HG02759 (cell line): Measurements from ENCODE around the gene EIF2D.
"Not testable (repeated sequence)": the region's sequence is repeated elsewhere in the genome, so short reads cannot be mapped to it uniquely, and the experiment has no call there.

Source experiments
- ATAC-seq: cut with Tn5 transposase; IDR thresholded peaks from one replicate; pipeline ENCODE4 v1.9.1; 2021; ENCODE audit warnings: mild to moderate bottlenecking, moderate library complexity; ENCODE audit not compliant: unreplicated experiment

Gene EIF2D

GRCh38 chr1:206589206-206589605 is 23.1 kb downstream of the EIF2D start:
- no peak for ATAC-seq

DNA sequence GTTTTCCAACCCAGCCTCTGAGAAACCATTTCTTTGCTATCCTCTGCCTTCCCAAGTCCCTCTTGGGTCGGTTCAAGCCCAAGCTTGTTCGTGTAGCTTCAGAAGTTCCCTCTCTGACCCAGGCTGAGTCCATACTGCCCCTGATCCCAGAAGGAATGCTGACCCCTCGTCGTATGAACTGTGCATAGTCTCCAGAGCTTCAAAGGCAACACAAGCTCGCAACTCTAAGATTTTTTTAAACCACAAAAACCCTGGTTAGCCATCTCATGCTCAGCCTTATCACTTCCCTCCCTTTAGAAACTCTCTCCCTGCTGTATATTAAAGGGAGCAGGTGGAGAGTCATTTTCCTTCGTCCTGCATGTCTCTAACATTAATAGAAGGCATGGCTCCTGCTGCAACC is 23.8 kb downstream of the EIF2D start:
- no peak for ATAC-seq

DNA sequence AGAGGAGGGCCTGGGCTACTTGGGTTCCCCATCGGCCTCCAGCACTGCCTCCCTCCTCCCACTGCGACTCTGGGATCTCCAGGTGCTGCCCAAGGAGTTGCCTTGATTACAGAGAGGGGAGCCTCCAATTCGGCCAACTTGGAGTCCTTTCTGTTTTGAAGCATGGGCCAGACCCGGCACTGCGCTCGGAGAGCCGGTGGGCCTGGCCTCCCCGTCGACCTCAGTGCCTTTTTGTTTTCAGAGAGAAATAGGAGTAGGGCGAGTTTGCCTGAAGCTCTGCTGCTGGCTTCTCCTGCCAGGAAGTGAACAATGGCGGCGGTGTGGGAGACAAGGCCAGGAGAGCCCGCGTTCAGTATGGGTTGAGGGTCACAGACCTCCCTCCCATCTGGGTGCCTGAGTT is 24.4 kb downstream of the EIF2D start:
- no peak for ATAC-seq

DNA sequence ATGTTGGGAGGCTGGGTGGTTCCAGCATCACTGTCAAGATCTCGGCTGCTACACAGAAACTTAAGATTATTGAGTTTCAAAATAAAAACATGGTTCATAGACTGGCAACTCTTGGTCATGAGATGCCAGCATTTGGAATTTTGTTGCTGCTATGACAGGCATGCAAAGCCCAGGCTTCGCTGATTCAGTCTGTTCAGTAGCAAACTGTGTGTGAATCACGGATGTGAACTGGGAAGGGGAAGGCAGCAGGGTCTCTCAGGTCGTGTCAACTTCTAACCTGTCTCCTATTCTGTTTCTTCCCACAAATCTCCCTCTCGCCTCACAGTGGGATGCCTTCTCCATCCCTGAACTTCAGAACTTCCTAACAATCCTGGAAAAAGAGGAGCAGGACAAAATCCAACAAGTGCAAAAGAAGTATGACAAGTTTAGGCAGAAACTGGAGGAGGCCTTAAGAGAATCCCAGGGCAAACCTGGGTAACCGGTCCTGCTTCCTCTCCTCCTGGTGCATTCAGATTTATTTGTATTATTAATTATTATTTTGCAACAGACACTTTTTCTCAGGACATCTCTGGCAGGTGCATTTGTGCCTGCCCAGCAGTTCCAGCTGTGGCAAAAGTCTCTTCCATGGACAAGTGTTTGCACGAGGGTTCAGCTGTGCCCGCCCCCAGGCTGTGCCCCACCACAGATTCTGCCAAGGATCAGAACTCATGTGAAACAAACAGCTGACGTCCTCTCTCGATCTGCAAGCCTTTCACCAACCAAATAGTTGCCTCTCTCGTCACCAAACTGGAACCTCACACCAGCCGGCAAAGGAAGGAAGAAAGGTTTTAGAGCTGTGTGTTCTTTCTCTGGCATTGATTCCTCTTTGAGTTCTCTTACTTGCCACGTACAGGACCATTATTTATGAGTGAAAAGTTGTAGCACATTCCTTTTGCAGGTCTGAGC is 25.5 kb downstream of the EIF2D start:
- ATAC-seq: no peak

DNA sequence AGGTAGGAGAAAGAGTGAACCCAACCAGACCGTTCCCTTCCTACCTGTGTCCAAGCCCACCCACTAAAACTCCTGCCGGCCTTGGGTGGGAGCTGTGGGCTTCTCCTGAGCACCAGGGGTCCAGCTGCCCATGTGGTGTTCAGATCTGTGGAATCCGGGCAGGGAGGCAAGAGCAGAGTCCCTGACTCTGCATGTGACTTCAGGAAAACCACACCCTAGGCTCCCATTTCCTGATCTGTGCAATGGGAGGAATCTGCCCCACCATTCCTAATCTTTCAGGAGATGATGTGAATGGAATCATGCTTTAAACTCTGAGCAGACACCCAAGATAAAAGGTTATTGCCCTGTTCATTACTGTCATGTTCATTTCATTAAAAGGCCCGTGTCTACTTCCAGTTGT is 27.6 kb downstream of the EIF2D start:
- no peak for ATAC-seq

- ATAC-seq: no peak
These were observed 28.3 kb downstream of the EIF2D start for GRCh38 chr1:206583707-206584648.

DNA sequence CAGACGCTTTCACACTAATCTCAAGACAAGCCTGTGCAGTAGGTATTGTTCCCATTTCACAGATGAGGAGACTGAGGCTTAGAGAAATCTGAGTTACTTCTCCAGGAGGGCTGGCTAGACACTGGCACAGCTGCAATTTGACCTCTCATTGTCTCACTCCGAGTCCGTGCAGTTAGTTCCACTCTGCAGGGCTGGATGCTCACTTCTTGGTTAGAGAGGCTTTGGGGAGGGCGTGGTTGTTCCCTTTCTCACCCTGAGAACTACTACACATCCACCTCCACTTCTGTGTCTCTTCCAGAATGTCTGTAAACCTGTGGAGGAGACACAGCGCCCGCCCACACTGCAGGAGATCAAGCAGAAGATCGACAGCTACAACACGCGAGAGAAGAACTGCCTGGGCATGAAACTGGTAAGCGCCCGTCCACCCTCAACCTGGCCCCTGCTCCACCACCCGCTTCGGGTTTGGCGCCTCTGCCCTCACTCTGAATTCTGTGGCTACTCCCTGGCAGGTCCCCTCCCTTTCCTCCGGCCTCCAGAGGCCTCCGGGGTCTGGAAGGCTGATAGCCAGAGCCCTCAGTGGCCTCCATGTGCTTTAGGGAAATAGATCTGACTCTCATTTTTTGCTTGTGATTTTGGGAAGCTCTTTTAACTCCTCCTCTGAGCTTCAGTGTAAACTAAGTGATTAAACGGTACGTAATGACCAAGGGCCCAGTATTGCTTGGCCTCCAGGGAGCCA is 29.1 kb downstream of the EIF2D start:
- no peak for ATAC-seq

GRCh38 chr1:206582537-206582936 is 29.7 kb downstream of the EIF2D start:
- ATAC-seq: no peak

- ATAC-seq: no peak
These were observed 30.7 kb downstream of the EIF2D start for GRCh38 chr1:206581571-206581981.

DNA sequence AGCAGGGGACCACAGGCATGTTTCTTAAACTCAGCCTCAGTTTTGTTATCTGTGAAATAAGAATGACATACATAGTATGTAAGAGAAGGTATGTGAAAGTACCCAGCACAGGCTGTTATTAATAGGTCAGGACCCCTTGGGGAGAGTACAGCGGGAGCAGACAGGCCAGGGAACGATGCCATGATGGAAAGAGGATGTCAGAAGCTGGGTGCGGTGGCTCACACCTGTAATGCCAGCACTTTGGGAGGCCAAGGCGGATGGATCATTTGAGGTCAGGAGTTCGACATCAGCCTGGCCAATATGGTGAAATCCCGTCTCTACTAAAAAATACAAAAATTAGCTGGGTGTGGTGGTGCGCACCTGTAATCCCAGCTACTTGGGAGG is 31.2 kb downstream of the EIF2D start:
- ATAC-seq: not testable (repeated sequence)

DNA sequence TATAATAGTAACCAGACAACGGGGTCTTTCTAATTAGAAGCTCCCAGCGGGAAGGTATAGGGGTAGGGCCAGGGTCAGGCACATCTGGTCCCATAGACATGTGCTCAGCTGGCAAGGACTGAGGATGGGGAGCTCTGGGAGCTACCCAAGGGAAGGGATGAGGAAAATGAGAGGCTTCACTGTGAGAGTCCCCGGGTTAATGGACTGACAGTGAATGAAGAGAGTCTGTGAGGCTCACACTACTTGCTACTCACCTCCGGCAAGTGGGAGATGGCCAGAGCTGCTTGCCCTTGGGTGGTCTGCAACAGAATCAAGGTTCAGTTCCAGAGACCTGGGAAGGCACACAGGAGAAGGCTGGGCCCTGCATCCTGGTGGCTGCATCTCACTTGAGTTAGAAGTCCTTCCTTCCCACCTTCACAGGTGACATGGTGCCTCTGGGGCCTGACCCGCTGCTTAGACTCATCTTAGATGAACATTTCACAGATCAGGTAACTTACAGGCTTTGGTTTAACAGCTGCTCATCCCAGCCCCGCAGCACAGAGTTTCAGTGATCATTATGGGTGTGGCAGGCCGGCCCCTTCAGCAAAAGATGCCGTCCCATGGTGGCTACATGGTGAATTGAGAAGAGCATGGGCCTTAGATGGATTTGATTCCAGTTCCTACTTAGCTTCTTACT is 31.7 kb downstream of the EIF2D start:
- ATAC-seq: peak; percentile 12

DNA sequence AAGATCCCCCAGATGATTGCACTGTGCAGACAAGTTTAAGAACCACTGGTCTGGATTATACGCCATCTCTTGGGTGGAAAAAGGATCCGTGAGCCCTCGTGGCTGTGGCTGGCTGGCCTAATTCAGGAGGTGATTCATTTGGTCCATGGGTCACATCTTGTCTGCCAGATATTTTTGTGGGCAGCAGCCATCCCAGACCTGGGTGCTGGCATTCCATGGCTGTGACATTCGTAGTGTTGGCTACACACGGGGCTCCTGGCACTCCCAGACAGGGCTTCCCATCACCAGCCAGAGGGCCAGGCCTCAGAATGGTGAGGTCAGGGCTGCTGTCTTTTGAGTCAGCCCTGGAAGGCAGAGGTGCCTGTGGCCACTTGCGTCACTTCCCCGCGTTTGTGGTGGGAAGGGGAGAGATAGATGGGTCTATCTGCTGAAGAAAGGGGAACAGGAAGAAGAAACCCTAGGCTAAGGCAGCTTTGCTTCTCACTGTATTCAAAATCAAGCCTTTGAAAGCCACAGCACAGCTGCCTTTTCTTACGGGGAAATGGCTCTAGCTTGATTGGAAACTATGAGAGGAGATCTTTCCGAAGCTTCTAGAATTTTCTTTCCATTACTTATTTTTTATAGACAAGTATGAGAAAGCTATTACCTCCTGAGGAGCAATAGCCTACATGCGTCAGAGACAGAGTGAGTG is 32.4 kb downstream of the EIF2D start:
- ATAC-seq: peak; percentile 86

- ATAC-seq: no peak
These were observed 33.3 kb downstream of the EIF2D start for GRCh38 chr1:206578978-206579374.

DNA sequence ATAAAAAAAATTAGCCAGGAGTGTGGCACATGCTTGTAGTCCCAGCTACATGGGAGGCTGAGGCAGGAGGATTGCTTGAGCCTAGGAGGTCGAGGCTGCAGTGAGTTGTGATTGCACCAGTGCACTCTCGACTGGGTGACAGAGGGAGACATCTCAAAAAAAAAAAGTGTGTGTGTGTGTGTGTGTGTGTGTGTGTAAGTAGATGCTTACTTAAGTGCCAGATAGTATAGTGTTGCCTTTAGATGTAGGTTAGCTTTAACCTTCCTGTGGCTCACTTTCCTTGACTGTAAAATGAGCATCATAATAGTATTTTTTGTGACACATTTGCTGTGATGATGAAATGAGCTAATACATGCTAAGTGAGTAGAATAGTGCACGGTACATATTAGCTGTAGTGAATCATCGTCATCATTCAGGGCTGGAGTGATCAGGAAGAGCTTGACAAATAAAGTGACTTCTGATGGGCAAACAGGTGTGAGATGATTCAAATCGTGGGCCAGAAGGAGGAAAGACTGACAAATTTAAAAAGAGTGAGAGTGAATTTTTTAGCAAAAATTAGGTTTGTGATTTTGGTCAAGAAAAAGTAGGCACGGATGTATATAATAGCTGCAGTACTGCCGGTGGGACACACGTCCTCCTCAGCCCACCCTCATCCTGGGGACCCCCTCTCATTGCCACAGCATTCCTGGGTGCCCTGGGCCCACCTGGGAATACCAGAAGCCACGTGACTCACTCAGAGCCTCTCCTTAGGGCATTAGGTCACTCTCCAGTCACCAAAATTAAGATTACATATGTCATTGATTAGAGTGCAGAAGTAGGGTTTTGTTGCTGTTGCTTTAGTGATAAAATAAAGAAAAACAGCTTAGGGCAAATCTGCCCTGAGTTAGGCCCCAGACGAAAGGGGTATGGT is 33.9 kb downstream of the EIF2D start:
- ATAC-seq: no peak

DNA sequence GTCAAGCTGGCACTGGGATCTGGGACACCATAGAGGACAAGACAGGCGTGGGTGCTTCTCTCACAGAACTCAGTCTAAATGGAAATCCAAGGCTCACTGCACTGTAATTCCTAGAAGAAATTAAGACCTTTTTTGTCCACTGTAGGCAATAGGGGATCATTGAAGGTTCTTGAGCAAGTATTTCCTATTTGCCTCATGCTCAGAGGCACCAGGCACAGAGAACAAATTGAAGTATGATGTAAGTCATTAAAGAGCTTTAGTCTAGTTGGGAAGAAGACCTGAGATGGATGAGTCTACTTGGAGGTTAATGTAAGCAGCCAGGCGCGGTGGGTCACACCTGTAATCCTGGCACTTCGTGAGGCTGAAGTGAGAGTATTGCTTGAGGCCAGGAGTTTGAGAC is 34.6 kb downstream of the EIF2D start:
- no peak for ATAC-seq

- no peak for ATAC-seq
These were observed 36.1 kb downstream of the EIF2D start for GRCh38 chr1:206575894-206576737.

DNA sequence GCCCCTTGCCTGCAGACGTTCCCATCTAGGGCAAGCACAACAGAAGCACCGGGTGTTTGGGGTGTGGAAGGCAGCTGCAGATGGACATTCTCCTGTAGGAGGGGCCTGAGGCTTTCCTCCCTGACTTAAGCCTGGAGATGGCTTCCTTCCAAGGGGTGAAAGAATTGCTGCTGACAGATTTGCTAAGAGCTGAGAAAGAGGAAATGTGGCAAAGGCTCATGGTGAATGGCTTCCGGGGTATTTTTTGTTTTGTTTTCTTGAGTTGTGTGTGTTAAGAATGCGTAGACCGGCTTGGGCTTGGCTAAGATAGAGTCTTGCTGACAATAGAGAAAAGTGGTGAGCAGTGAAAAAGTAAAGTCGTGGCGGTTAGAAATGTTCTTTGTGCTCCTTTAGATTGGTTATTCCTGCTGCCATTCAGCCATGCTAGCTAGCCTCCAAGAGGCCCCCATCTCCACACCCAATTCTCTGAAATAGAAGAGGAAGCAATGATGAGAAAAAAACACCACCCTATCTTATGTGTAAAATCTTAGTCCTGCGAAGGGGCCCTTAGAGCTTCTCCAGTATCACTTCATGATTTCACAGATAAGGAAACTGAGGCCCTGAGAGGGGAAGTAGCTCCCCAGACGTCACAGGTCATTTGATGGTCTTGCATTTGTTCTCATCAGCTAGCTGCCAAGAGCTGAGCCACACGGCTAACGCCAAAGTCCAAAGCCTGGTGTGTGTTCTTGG is 36.9 kb downstream of the EIF2D start:
- no peak for ATAC-seq
